ENCODE data around the gene ZSCAN9. TPM values are rescaled to one million over a fixed set of nuclear protein-coding genes. Genes with fewer than 3 reads are reported as not detected.

Gene ZSCAN9
- total and polyA plus RNA-seq, 9 of the 15 experiments (the other 6 are each of a cell fraction or from before 2014, with no cell fraction given), result 18.8 to 48.9 (median 28.7) TPM

GRCh38 chr6:28250747-28251146 is 25.7 kb downstream of the ZSCAN9 start:
- no peak for TF ChIP-seq ETV6 (IDR thresholded peaks at IDR 0.05; ENCODE audit: borderline replicate concordance in 1 of 2, low read depth in 2 of 2, low read length in 1 of 2)
- no peak for TF ChIP-seq ETV6 (CRISPR knock-in tag; IDR thresholded peaks at IDR 0.05; ENCODE audit: borderline replicate concordance)
- TF ChIP-seq ZNF778 (CRISPR knock-in tag; IDR thresholded peaks at IDR 0.05), result no peak
- TF ChIP-seq PHF20 (IDR thresholded peaks at IDR 0.05; ENCODE audit: partially characterized antibody), result no peak
- TF ChIP-seq ZFX (CRISPR knock-in tag; IDR thresholded peaks at IDR 0.05), result 0 out of 2 replicates have a peak, but pooled peaks have one; percentile 25
- TF ChIP-seq ZNF12 (CRISPR knock-in tag; IDR thresholded peaks at IDR 0.05), result peak; percentile 98
- TF ChIP-seq KLF6 (CRISPR knock-in tag; IDR thresholded peaks at IDR 0.05; ENCODE audit: borderline replicate concordance), result no peak
- TF ChIP-seq HMG20A (CRISPR knock-in tag; conservative IDR thresholded peaks at IDR 0.05), result no peak
- TF ChIP-seq AFF1 (IDR thresholded peaks at IDR 0.05; ENCODE audit: low read depth in 1 of 2, partially characterized antibody in 2 of 2), result no peak
- no peak for TF ChIP-seq ZNF561 (CRISPR knock-in tag; conservative IDR thresholded peaks at IDR 0.05)
- TF ChIP-seq MITF (IDR thresholded peaks at IDR 0.05), result no peak
- ATAC-seq, result no peak
- no peak for FAIRE-seq
- WGBS (ENCODE audit: insufficient coverage, low coverage, missing lambda C conversion rate), result 56% methylated on average over 2 of the region's 2 CpGs
- H2AFZ ChIP-seq (ENCODE audit: low read depth, low read length), result no peak overlapping the region
- no peaks in the 10 kb centered on the region for H3K9me1 ChIP-seq (ENCODE audit: control insufficient read depth, insufficient read depth, low read length)
- 0 out of 2 replicates have a peak, but pooled peaks cover 2% of the 10 kb centered on the region for H3K9me3 ChIP-seq (replicated peaks; ENCODE audit: control insufficient read depth, insufficient read depth, low read depth, low read length)
- peaks cover 10 to 24% of the 10 kb centered on the region in 2 experiments for H3K4me1 ChIP-seq (replicated peaks in 1 of 2; ENCODE audit: control insufficient read depth in 2 of 2, insufficient read depth in 2 of 2, low read length in 2 of 2)
- H3K4me3 ChIP-seq, result peak overlapping the region; percentile 73
- intact Hi-C loops (cut with micrococcal nuclease) (no loop called here), in situ Hi-C loops (cut with MboI) (no loop called here)
- peak overlapping the region in 1 of 2 experiments; percentile 77; a peak in 2 of 4 replicates for H3K9ac ChIP-seq (ENCODE audit: insufficient read depth in 1 of 2, low read depth in 2 of 2, low read length in 2 of 2)
- CTCF ChIA-PET (ENCODE audit: low intra/inter-chr PET ratio), result no interaction called here
- DNase-seq (ENCODE audit: extremely low read depth in 1 of 4, low spot score in 3 of 4), result no peak
- peaks cover 28% of the 10 kb centered on the region; the same call in 2 of the 3 replicates for H3K36me3 ChIP-seq (ENCODE audit: control insufficient read depth, insufficient read depth, low read length)
- peak overlapping the region; percentile 99 for H3K4me2 ChIP-seq (ENCODE audit: insufficient read depth, low read length)
- POLR2A ChIA-PET, result interaction anchor here (1.1 to 8.3 kb wide), 3 partner anchors 9 to 17 kb away, joined by 5 to 73 read pairs (median 9); partner anchors contain the start of gene ZSCAN26
- BruUV-seq (replicated peaks), result no TSS peak
- H3K27me3 ChIP-seq (ENCODE audit: control insufficient read depth in 2 of 2, insufficient read depth in 2 of 2, low read length in 2 of 2), result no peaks in the 10 kb centered on the region
- peaks cover 19% of the 10 kb centered on the region for H3K79me2 ChIP-seq (ENCODE audit: control insufficient read depth, insufficient read depth, low read length)
- no peak overlapping the region for H3K27ac ChIP-seq (ENCODE audit: extremely low read depth, low read depth, low read length)
- no peaks in the 10 kb centered on the region for H4K20me1 ChIP-seq (replicated peaks; ENCODE audit: control insufficient read depth, insufficient read depth, low read length)

Measured in K562 (cell line).